Caco-2 (cell line): ENCODE measurements around the gene STOML3. TPM values are rescaled to one million over a fixed set of nuclear protein-coding genes. Genes with fewer than 3 reads are reported as not detected.

Experiments
- BruUV-seq: library from RNA; stranded (reverse); fragments of 400-500 nt; replicated peaks from 2 replicates; lab custom pipeline; 2021; lab: Mats Ljungman, UMichigan
- CTCF ChIA-PET: fragments of 300-600 bp; sonication (Branson Sonifier 250); formaldehyde crosslinking; loops from one replicate; lab custom pipeline; 2022; ENCODE audit warnings: antibody characterized with exemption; lab: Charles Lee
- POLR2A ChIA-PET: fragments of 300-600 bp; sonication (Branson Sonifier 250); formaldehyde crosslinking; loops from one replicate; lab custom pipeline; 2022; ENCODE audit warnings: antibody characterized with exemption; lab: Charles Lee
- DNase-seq, 2 experiments: peaks; one replicate each; pipeline versions ENCODE4 v3.0.0 to v3.0.0-alpha.2; 2020 to 2022
- H3K27me3 ChIP-seq: replicated peaks from 2 replicates; pipeline ENCODE4 v1.6.0; 2011; ENCODE audit warnings: low read length; ENCODE audit not compliant: control insufficient read depth, insufficient read depth
- H3K36me3 ChIP-seq: 2 replicates; pipeline ENCODE4 v1.5.1; 2011; ENCODE audit warnings: low read length; ENCODE audit not compliant: control insufficient read depth, insufficient read depth
- H3K4me1 ChIP-seq: fragments of 250-450 bp; sonication (Bioruptor Pico); 2 replicates; pipeline ENCODE4 v1.5.1; 2020; ENCODE audit warnings: mild to moderate bottlenecking
- H3K4me3 ChIP-seq: 2 replicates; pipeline ENCODE4 v1.5.1; 2011; ENCODE audit warnings: low read depth, mild to moderate bottlenecking, control low read depth, low read length
- H3K9me3 ChIP-seq: fragments of 250-450 bp; sonication (Bioruptor Pico); 2 replicates; pipeline ENCODE4 v1.5.1; 2020; ENCODE audit warnings: mild to moderate bottlenecking, moderate library complexity
- H3K27ac Mint-ChIP-seq: one replicate; pipeline ENCODE4 v1.8.0; 2022; ENCODE audit warnings: mixed read lengths; ENCODE audit not compliant: unreplicated experiment
- H3K27me3 Mint-ChIP-seq: one replicate; pipeline ENCODE4 v1.8.0; 2022; ENCODE audit warnings: mixed read lengths; ENCODE audit not compliant: insufficient read depth, unreplicated experiment
- H3K36me3 Mint-ChIP-seq: one replicate; pipeline ENCODE4 v1.8.0; 2022; ENCODE audit warnings: mild to moderate bottlenecking, mixed read lengths; ENCODE audit not compliant: insufficient read depth, unreplicated experiment
- H3K4me1 Mint-ChIP-seq: one replicate; pipeline ENCODE4 v1.8.0; 2022; ENCODE audit warnings: low read depth, mixed read lengths; ENCODE audit not compliant: unreplicated experiment
- H3K4me3 Mint-ChIP-seq: one replicate; pipeline ENCODE4 v1.8.0; 2022; ENCODE audit warnings: mild to moderate bottlenecking, moderate library complexity, mixed read lengths; ENCODE audit not compliant: unreplicated experiment
- H3K9me3 Mint-ChIP-seq: one replicate; pipeline ENCODE4 v1.8.0; 2022; ENCODE audit warnings: mixed read lengths; ENCODE audit not compliant: unreplicated experiment
- CTCF ChIP-seq, 2 experiments: fragments of 200-600 bp in 1 of 2; IDR thresholded peaks; 1 replicate in 1 of 2; 2 replicates in 1 of 2; pipeline versions ENCODE4 v1.5.1 to v1.8.0; 2011 to 2022; ENCODE audit warnings: antibody characterized with exemption in 1 of 2, control low read depth in 1 of 2, inconsistent platforms in 1 of 2, low read depth in 1 of 2, low read length in 1 of 2, mild to moderate bottlenecking in 1 of 2, moderate library complexity in 1 of 2; ENCODE audit not compliant: insufficient read depth in 1 of 2, severe bottlenecking in 1 of 2, unreplicated experiment in 1 of 2
- intact Hi-C: fragments of 100-400 bp; cut with micrococcal nuclease; formaldehyde crosslinking; loops from one replicate; pipeline ENCODE4 v1.10.0; 2022; ENCODE audit not compliant: unreplicated experiment
- total RNA-seq: library from RNA; stranded (reverse); gene quantifications from 2 replicates; pipeline ENCODE4 v1.2.3, GENCODE V29; 2022

The STOML3 gene
- total RNA-seq, 1 experiment from 2014 or later, result 0.43 TPM

DNA sequence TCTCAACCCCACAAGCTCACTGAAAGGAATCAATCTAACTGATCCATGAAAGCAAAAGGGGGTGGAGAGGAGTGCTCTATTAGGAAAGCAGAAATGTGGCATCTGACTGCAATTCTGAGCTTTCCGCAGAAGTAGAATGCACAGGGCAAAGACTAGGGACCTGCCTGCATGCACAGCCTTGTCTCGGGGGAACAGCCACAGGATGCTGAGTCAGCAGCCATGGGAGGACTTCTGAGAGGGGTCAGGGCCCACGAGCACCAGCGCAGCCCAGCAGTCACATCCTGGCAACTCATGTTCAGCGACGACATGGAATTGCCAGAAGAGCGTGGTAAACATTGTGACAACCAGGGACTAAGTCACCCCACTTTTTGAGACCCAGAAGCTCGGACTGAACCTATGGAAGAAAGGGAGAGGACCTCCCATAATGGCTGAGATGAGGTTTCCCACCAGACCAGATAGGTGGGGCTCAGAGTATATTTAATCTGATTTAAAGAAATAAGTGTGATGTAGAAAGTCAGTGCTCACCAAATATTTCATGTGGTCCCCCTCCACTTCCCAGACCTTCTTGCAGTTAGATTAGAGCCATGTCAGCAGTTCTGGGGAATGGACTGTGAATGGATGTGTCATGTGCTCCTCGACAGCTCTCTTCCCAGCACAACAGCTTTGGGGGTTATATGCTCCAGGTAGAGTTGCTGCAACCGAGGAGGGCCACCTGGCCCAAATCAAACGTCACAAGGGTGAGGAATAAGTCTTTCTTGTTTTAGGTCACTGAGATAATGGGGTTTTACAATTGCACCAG, 32.6 kb downstream of the STOML3 start:
- no TSS peak for BruUV-seq
- Mint-ChIP-seq H3K9me3 (peaks cover 16% of the 10 kb centered on the region), H3K27me3 (no peaks in the 10 kb centered on the region), H3K4me1 (no peaks in the 10 kb centered on the region), H3K27ac (no peak overlapping the region), H3K36me3 (no peaks in the 10 kb centered on the region), H3K4me3 (no peak overlapping the region)
- no peaks in the 10 kb centered on the region for H3K27me3 ChIP-seq
- POLR2A ChIA-PET, result no interaction called here
- DNase-seq, result no peak
- no peak for TF ChIP-seq CTCF (IDR thresholded peaks at IDR 0.05; ENCODE audit: insufficient read depth in 1 of 2, low read depth in 1 of 2, low read length in 1 of 2, severe bottlenecking in 1 of 2, unreplicated experiment in 1 of 2)
- intact Hi-C loops, result no loop called here
- no peaks in the 10 kb centered on the region for H3K4me1 ChIP-seq
- H3K9me3 ChIP-seq, result peaks cover 16% of the 10 kb centered on the region; the same call in 1 of the 2 replicates
- H3K36me3 ChIP-seq, result no peaks in the 10 kb centered on the region
- CTCF ChIA-PET, result no interaction called here
- H3K4me3 ChIP-seq, result no peak overlapping the region

DNA sequence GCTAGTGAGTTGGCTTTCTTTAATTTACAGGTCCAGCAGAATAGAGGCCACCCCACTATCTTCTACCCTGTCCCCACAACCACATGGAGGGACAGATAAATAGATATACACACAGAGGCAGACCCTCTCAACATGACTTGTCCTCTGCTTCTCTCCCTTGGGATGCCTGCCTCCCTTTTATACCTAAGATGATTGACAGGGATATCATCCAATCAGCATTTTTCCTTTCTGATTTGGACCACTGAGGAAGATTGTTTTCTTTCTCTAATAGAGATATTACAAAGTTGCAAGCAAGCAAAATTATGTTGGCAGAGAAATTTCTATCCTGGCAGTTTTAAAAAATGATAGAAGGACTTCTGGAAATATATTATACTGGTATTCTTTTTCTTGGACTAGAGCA, 35.8 kb downstream of the STOML3 start:
- POLR2A ChIA-PET, result no interaction called here

DNA sequence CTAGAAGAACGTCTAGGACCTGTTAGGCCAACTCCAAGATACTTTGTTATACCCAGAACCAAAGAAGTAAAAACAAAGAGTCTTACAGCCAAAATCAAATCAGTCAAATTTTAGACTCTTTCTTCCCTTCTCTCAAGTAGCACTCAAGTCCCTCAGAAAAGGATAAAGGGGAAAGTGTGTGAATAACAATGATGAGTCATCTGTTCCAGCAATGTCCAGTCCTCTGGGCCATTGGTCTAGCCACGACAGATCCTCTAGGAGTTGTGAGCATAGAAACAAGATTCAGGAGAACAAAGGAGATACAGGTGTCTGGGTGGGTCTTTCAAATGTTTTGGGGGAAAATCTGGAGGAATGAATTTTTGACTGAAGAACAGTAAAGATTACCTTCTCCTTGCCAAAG, 36.3 kb downstream of the STOML3 start:
- Histone ChIP-seq H3K9me3 (no peaks in the 10 kb centered on the region; the same call in 1 of the 2 replicates), H3K27me3 (no peaks in the 10 kb centered on the region), H3K4me1 (no peaks in the 10 kb centered on the region), H3K4me3 (no peak overlapping the region), H3K36me3 (no peaks in the 10 kb centered on the region)
- H3K36me3 Mint-ChIP-seq, result no peaks in the 10 kb centered on the region
- peaks cover 16% of the 10 kb centered on the region for H3K9me3 Mint-ChIP-seq
- no peaks in the 10 kb centered on the region for H3K27me3 Mint-ChIP-seq
- no peak overlapping the region for H3K27ac Mint-ChIP-seq
- TF ChIP-seq CTCF (IDR thresholded peaks at IDR 0.05; ENCODE audit: insufficient read depth in 1 of 2, low read depth in 1 of 2, low read length in 1 of 2, severe bottlenecking in 1 of 2, unreplicated experiment in 1 of 2), result no peak
- no peak for DNase-seq
- no TSS peak for BruUV-seq
- no peak overlapping the region for H3K4me3 Mint-ChIP-seq
- no peaks in the 10 kb centered on the region for H3K4me1 Mint-ChIP-seq
- intact Hi-C loops, result no loop called here
- POLR2A ChIA-PET, result no interaction called here
- CTCF ChIA-PET, result no interaction called here

More for the DNA sequence above, 35.8 kb downstream of the STOML3 start:
- Mint-ChIP-seq H3K27ac (no peak overlapping the region), H3K36me3 (no peaks in the 10 kb centered on the region), H3K9me3 (peaks cover 16% of the 10 kb centered on the region), H3K4me3 (no peak overlapping the region), H3K27me3 (no peaks in the 10 kb centered on the region), H3K4me1 (no peaks in the 10 kb centered on the region)
- no peaks in the 10 kb centered on the region for H3K27me3 ChIP-seq
- no peaks in the 10 kb centered on the region for H3K36me3 ChIP-seq
- no TSS peak for BruUV-seq
- peaks cover 3% of the 10 kb centered on the region for H3K9me3 ChIP-seq
- no peak for DNase-seq
- H3K4me3 ChIP-seq, result no peak overlapping the region
- no peak for TF ChIP-seq CTCF (IDR thresholded peaks at IDR 0.05; ENCODE audit: insufficient read depth in 1 of 2, low read depth in 1 of 2, low read length in 1 of 2, severe bottlenecking in 1 of 2, unreplicated experiment in 1 of 2)
- CTCF ChIA-PET, result no interaction called here
- H3K4me1 ChIP-seq, result no peaks in the 10 kb centered on the region
- intact Hi-C loops, result no loop called here
